AG09319 (cell line): ENCODE measurements around the gene GUCY2C.

Experiments
- DNase-seq: peaks from one replicate; pipeline ENCODE4 v3.0.0-alpha.2; 2010; ENCODE audit warnings: low read depth; ENCODE audit errors: extremely low read depth
- TF ChIP-seq, protein P1 (sequence below): IDR thresholded peaks from 2 replicates; pipeline ENCODE4 v1.5.1; 2011; ENCODE audit warnings: low read depth, mild to moderate bottlenecking, inconsistent platforms, low read length, moderate library complexity

GUCY2C gene

DNA sequence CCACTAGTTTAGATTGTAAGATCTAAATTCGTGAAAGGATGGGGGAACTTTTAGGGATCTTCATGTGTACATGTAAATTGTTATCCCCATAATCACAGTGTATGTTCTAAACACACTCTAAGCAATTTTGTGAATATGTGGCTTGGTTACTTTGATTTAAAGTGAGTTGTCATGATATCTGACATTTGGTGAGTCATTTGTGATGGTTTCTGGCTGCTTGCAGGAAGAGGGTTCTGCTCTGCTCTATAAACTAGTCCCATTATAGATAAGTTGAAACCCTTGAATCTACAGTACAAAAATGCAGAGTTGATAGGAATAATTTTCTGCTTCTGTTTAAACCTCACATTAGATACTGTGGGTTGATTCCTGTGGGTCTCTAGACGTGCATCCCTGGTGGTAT is 14.8 kb downstream of the GUCY2C start:
- TF ChIP-seq, protein P1, sequence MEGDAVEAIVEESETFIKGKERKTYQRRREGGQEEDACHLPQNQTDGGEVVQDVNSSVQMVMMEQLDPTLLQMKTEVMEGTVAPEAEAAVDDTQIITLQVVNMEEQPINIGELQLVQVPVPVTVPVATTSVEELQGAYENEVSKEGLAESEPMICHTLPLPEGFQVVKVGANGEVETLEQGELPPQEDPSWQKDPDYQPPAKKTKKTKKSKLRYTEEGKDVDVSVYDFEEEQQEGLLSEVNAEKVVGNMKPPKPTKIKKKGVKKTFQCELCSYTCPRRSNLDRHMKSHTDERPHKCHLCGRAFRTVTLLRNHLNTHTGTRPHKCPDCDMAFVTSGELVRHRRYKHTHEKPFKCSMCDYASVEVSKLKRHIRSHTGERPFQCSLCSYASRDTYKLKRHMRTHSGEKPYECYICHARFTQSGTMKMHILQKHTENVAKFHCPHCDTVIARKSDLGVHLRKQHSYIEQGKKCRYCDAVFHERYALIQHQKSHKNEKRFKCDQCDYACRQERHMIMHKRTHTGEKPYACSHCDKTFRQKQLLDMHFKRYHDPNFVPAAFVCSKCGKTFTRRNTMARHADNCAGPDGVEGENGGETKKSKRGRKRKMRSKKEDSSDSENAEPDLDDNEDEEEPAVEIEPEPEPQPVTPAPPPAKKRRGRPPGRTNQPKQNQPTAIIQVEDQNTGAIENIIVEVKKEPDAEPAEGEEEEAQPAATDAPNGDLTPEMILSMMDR = no peak
- no peak for DNase-seq

GRCh38 chr12:14681190-14681589 is 15.2 kb downstream of the GUCY2C start:
- DNase-seq = no peak
- TF ChIP-seq, protein P1 = no peak

DNA sequence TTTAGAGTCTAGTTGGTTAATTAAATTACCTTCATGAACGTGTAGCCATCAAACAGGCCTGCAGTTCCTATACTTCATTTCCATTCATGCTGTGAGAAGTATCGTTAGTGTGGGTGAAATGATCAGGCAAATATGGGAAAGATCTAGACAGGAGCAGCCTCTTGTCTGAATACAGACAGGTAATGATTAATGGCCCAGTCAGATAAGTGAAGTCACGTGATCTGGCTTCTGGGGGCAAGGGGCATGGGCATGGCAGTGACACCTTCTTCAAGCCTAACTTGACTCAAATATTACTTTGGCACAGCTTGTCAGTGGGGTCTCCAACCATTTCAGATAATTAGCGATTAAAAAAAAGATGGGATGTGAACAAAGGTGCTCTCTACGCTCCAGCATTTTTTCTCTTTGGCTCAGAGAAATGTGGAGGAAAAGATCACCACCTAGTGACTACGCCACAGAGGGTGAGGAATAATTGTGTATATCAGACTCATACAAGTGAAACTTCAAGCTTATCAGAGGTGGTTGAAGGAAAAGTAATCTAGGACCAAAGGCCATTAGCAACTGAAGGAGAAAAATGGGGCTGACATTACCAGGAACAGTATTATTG is 17.8 kb downstream of the GUCY2C start:
- TF ChIP-seq, protein P1 = no peak
- no peak for DNase-seq

DNA sequence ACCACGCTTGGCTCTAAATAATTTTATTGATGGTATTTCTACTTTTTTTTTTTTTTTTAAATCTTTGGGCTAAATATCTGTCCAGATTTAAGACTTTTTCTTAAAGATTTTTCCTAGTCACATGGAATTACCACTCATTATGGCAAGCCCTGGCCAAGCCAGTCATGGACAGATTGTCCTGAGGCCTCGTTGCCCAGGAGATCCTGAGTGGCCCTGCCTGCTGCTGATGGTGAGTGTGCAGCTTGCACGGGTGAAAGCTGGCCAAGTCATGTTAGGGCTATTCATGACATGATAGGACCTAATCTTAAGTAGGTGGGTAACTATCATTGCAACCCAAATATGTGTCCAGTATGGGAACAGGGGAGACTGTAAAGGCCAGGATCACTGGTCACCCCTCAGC is 27.8 kb downstream of the GUCY2C start:
- DNase-seq = no peak
- TF ChIP-seq, protein P1 = no peak

- TF ChIP-seq, protein P1 = no peak
- no peak for DNase-seq
Measured at GRCh38 chr12:14665354-14666348, 30.7 kb downstream of the GUCY2C start.

- DNase-seq = no peak
- TF ChIP-seq, protein P1 = peak; percentile 56
Measured at GRCh38 chr12:14664434-14665023, 31.9 kb downstream of the GUCY2C start.

- DNase-seq = no peak
- TF ChIP-seq, protein P1 = no peak
Measured at GRCh38 chr12:14663002-14663401, 33.4 kb downstream of the GUCY2C start.
